NCI-H128 (cell line): ENCODE data around the gene NELFA.

Source experiments
- DNase-seq: peaks from one replicate; lab custom pipeline; 2025; ENCODE audit not compliant: unreplicated experiment; lab: John Stamatoyannopoulos, UW

NELFA gene

GRCh38 chr4:1982124-1983052, 26.4 kb downstream of the NELFA start:
- no peak for DNase-seq

- no peak for DNase-seq
Measured at GRCh38 chr4:1981251-1982058, 27.3 kb downstream of the NELFA start.

- DNase-seq: no peak
Measured at GRCh38 chr4:1980561-1981041, 28.2 kb downstream of the NELFA start.

GRCh38 chr4:1979477-1980196, 29.1 kb downstream of the NELFA start:
- DNase-seq: no peak

GRCh38 chr4:1978741-1979476, 29.9 kb downstream of the NELFA start:
- no peak for DNase-seq

- no peak for DNase-seq
Measured at GRCh38 chr4:1978226-1978625, 30.5 kb downstream of the NELFA start.

GRCh38 chr4:1976416-1977352, 32.1 kb downstream of the NELFA start:
- DNase-seq: no peak

- DNase-seq: no peak
Measured at GRCh38 chr4:1975880-1976279, 32.9 kb downstream of the NELFA start.

- DNase-seq: no peak
Measured at GRCh38 chr4:1975391-1975801, 33.4 kb downstream of the NELFA start.

GRCh38 chr4:1974840-1975239, 33.9 kb downstream of the NELFA start:
- no peak for DNase-seq

GRCh38 chr4:1973661-1974060, 35.1 kb downstream of the NELFA start:
- DNase-seq: no peak

GRCh38 chr4:1973218-1973617, 35.6 kb downstream of the NELFA start:
- DNase-seq: no peak

GRCh38 chr4:1972414-1972813, 36.4 kb downstream of the NELFA start:
- DNase-seq: no peak

GRCh38 chr4:1971456-1972200, 37.1 kb downstream of the NELFA start:
- DNase-seq: no peak

- no peak for DNase-seq
Measured at GRCh38 chr4:1970926-1971325, 37.8 kb downstream of the NELFA start.

GRCh38 chr4:1969928-1970723, 38.6 kb downstream of the NELFA start:
- no peak for DNase-seq

- DNase-seq: no peak
Measured at GRCh38 chr4:1968686-1969295, 40.0 kb downstream of the NELFA start.
